Ectodermal cell (in vitro differentiated cells): ENCODE data around the gene LMOD1. TPM values are rescaled to one million over a fixed set of nuclear protein-coding genes. Genes with fewer than 3 reads are reported as not detected.

Experiments used
- H3K27ac ChIP-seq: 2 replicates; pipeline ENCODE4 v1.7.0; 2013; ENCODE audit warnings: mild to moderate bottlenecking, low read depth, low read length; ENCODE audit not compliant: insufficient read depth, poor library complexity, severe bottlenecking
- H3K27me3 ChIP-seq: 2 replicates; pipeline ENCODE4 v1.7.0; 2013; ENCODE audit warnings: mild to moderate bottlenecking, low read length; ENCODE audit not compliant: insufficient read depth, control insufficient read depth, poor library complexity, severe bottlenecking
- H3K36me3 ChIP-seq: one replicate; pipeline ENCODE4 v1.7.0; 2013; ENCODE audit warnings: low read length; ENCODE audit not compliant: control insufficient read depth, insufficient read depth
- H3K4me1 ChIP-seq: one replicate; pipeline ENCODE4 v1.7.0; 2013; ENCODE audit warnings: low read length; ENCODE audit not compliant: control insufficient read depth, insufficient read depth
- H3K4me3 ChIP-seq: 2 replicates; pipeline ENCODE4 v1.7.0; 2013; ENCODE audit warnings: low read depth, low read length, control low read depth; ENCODE audit not compliant: insufficient read depth
- H3K9me3 ChIP-seq: 2 replicates; pipeline ENCODE4 v1.7.0; 2013; ENCODE audit warnings: mild to moderate bottlenecking, low read length, moderate library complexity; ENCODE audit not compliant: control insufficient read depth
- WGBS, 2 experiments: methylation state at CpG; one replicate each; pipeline ENCODE4 v1.1.7; 2013; ENCODE audit warnings: missing lambda C conversion rate in 2 of 2; 5-methylcytosine and 5-hydroxymethylcytosine counted together
- polyA plus RNA-seq, 4 experiments: library from polyadenylated mRNA; stranded (reverse); fragments of 50-300 nt; gene quantifications; one replicate each; pipeline ENCODE4 v1.2.3, GENCODE V29; 2013

Gene LMOD1
- polyA plus RNA-seq (2013, experiment 1 of 4): 2.9 TPM
- 2.6 TPM for polyA plus RNA-seq (2013, experiment 2 of 4)
- polyA plus RNA-seq (2013, experiment 3 of 4): 2.7 TPM
- 2.8 TPM for polyA plus RNA-seq (2013, experiment 4 of 4)

- H3K4me1 ChIP-seq: peaks cover 34% of the 10 kb centered on the region
- WGBS, 2 experiments: 6 to 7% methylated on average over 28 of the region's 28 CpGs
- peak within 1 kb of the TSS; percentile 32 for H3K4me3 ChIP-seq
- no peak within 1 kb of the TSS for H3K27ac ChIP-seq
- no peaks in the 10 kb centered on the region for H3K9me3 ChIP-seq
- no peaks in the 10 kb centered on the region for H3K36me3 ChIP-seq
- peaks cover 17% of the 10 kb centered on the region for H3K27me3 ChIP-seq
Measured at GRCh38 chr1:201946224-201946908, at the start of gene LMOD1. LMOD1 (minus strand) TSS chr1:201946548; CDS start chr1:201946340, 208 bp downstream.

- no peak overlapping the region for H3K27ac ChIP-seq
- H3K36me3 ChIP-seq: peaks cover 20% of the 10 kb centered on the region
- H3K4me3 ChIP-seq: no peak overlapping the region
- H3K27me3 ChIP-seq: no peaks in the 10 kb centered on the region
- no peaks in the 10 kb centered on the region for H3K9me3 ChIP-seq
- whole genome bisulfite sequencing, 2 experiments: 80 to 83% methylated on average over 6 of the region's 6 CpGs
- no peaks in the 10 kb centered on the region for H3K4me1 ChIP-seq
Measured at GRCh38 chr1:201990427-201990826, 44.1 kb upstream of the LMOD1 start.

DNA sequence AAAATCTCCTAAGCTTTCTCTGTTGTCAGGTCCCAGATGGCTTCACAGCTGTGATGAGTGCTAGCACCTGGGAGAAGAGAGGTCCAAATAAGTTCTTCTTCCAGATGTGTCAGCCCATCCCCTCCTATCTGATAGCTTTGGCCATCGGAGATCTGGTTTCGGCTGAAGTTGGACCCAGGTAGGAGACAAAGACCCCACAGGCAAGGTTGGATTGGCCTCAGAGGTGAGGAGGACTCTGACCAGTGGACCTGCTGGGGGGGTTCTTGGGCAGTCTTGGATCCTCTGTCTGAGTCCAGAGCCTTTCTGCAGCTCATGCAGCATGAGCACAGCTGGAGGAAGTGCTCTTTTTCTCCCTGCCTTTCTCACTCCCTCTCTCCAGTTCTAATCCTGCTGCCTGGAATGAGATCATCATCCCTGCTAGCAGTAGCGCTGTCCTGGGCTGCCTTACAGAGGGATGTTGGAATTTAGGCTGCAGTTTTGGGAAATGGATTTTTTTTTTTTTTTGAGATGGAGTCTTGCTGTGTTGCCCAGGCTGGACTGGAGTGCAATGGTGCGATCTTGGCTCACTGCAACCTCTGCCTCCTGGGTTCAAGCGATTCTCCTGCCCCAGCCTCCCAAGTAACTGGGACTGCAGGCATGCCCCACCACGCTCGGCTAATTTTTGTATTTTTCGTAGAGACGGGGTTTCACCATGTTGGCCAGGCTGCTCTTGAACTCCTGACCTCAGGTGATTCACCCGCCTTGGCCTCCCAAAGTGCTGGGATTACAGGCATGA is 43.2 kb upstream of the LMOD1 start:
- Histone ChIP-seq H3K27me3 (no peaks in the 10 kb centered on the region), H3K9me3 (no peaks in the 10 kb centered on the region), H3K4me3 (no peak overlapping the region), H3K27ac (no peak overlapping the region), H3K4me1 (no peaks in the 10 kb centered on the region), H3K36me3 (peaks cover 20% of the 10 kb centered on the region)
- 94 to 95% methylated on average over 10 of the region's 10 CpGs for WGBS, 2 experiments

GRCh38 chr1:201988601-201989000 is 42.3 kb upstream of the LMOD1 start:
- peaks cover 20% of the 10 kb centered on the region for H3K36me3 ChIP-seq
- no peak overlapping the region for H3K27ac ChIP-seq
- H3K27me3 ChIP-seq: no peaks in the 10 kb centered on the region
- WGBS, 2 experiments: 84 to 95% methylated on average over 6 to 7 of the region's 7 CpGs
- no peaks in the 10 kb centered on the region for H3K4me1 ChIP-seq
- H3K4me3 ChIP-seq: no peak overlapping the region
- H3K9me3 ChIP-seq: no peaks in the 10 kb centered on the region

GRCh38 chr1:201985355-201985754 is 39.0 kb upstream of the LMOD1 start:
- H3K27me3 ChIP-seq: peaks cover 11% of the 10 kb centered on the region
- no peak overlapping the region for H3K27ac ChIP-seq
- H3K36me3 ChIP-seq: peaks cover 7% of the 10 kb centered on the region
- H3K9me3 ChIP-seq: no peaks in the 10 kb centered on the region
- no peaks in the 10 kb centered on the region for H3K4me1 ChIP-seq
- no peak overlapping the region for H3K4me3 ChIP-seq
- WGBS, 2 experiments: 94 to 95% methylated on average over 2 of the region's 2 CpGs

GRCh38 chr1:201984446-201984845 is 38.1 kb upstream of the LMOD1 start:
- no peaks in the 10 kb centered on the region for H3K4me1 ChIP-seq
- no peak overlapping the region for H3K4me3 ChIP-seq
- 96 to 99% methylated on average over 3 of the region's 3 CpGs for WGBS, 2 experiments
- H3K27ac ChIP-seq: no peak overlapping the region
- H3K9me3 ChIP-seq: no peaks in the 10 kb centered on the region
- peaks cover 11% of the 10 kb centered on the region for H3K27me3 ChIP-seq
- peaks cover 7% of the 10 kb centered on the region for H3K36me3 ChIP-seq

DNA sequence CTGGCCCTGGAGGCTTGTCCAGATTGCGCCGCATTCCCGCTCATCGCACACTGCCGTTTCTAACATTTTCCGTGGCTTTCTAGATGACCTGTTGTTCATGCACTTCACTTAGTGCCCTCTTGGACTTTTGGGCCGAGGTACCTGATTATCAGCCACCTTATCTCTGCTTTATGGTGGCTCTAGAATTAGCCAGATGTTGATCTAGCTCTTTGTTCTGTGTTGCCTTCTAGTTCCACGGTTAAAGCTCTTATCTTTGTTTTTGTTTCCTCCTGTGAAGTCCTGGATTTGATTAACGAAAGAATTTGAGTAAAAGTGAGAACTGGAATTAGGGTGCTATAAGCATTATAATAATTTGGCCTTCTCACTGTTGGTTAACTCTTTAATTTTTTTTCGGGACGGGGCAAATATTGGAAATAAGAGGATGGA is 37.0 kb upstream of the LMOD1 start:
- peak overlapping the region; percentile 88 for H3K4me3 ChIP-seq
- H3K27ac ChIP-seq: no peak overlapping the region
- H3K9me3 ChIP-seq: no peaks in the 10 kb centered on the region
- 18 to 19% methylated on average over 11 of the region's 11 CpGs for WGBS, 2 experiments
- H3K36me3 ChIP-seq: no peaks in the 10 kb centered on the region
- H3K4me1 ChIP-seq: no peaks in the 10 kb centered on the region
- peaks cover 11% of the 10 kb centered on the region for H3K27me3 ChIP-seq

DNA sequence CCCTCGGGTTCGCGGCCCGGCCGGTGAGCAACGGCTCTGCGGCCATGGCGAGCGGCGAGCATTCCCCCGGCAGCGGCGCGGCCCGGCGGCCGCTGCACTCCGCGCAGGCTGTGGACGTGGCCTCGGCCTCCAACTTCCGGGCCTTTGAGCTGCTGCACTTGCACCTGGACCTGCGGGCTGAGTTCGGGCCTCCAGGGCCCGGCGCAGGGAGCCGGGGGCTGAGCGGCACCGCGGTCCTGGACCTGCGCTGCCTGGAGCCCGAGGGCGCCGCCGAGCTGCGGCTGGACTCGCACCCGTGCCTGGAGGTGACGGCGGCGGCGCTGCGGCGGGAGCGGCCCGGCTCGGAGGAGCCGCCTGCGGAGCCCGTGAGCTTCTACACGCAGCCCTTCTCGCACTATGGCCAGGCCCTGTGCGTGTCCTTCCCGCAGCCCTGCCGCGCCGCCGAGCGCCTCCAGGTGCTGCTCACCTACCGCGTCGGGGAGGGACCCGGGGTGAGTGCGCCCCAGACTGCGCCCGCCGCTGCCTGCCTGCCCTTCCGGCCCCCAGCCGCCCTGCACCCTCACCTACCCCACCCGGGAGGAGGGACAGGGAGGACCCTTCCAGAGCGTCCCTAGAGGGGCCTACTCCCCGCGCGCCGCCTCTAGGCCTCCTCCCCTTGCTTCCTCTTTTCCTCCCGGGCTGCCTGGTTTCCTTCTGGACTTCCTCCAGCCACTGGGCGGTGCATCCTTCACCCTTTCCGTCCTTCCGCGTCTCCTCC is 36.5 kb upstream of the LMOD1 start, which contains the start of gene RNPEP:
TSS of gene RNPEP (plus strand) at position 26 of the 757 bp plus-strand sequence. CDS start at position 45, 19 bp downstream.
- H3K9me3 ChIP-seq: no peaks in the 10 kb centered on the region
- H3K27me3 ChIP-seq: peaks cover 11% of the 10 kb centered on the region
- no peaks in the 10 kb centered on the region for H3K4me1 ChIP-seq
- 0% methylated on average over 80 of the region's 80 CpGs for WGBS, 2 experiments
- peak within 1 kb of the TSS; percentile 26 for H3K27ac ChIP-seq
- no peaks in the 10 kb centered on the region for H3K36me3 ChIP-seq
- H3K4me3 ChIP-seq: peak within 1 kb of the TSS; percentile 88

GRCh38 chr1:201982082-201982622 is 35.8 kb upstream of the LMOD1 start:
- Histone ChIP-seq H3K4me3 (peak overlapping the region; percentile 88), H3K4me1 (no peaks in the 10 kb centered on the region), H3K27me3 (peaks cover 11% of the 10 kb centered on the region), H3K27ac (no peak overlapping the region), H3K9me3 (no peaks in the 10 kb centered on the region), H3K36me3 (no peaks in the 10 kb centered on the region)
- 17% methylated on average over 31 of the region's 31 CpGs for WGBS, 2 experiments
